SK-N-SH (cell line): ENCODE results near the gene PLCG2. TPM values are rescaled to one million over a fixed set of nuclear protein-coding genes. Genes with fewer than 3 reads are reported as not detected.

Experiments used
- CTCF ChIA-PET: fragments of 300-600, 350-600 bp; formaldehyde crosslinking; extraction: SDS; loops from one replicate; lab custom pipeline; 2021; lab: Yijun Ruan, JAX
- POLR2A ChIA-PET: fragments of 350-600 bp; sonication (Branson Sonifier 250); formaldehyde crosslinking; extraction: SDS; loops from one replicate; lab custom pipeline; 2020; ENCODE audit warnings: antibody characterized with exemption, inconsistent platforms; lab: Yijun Ruan, JAX
- DNase-seq: peaks from one replicate; pipeline ENCODE4 v3.0.0; 2012
- H2AFZ ChIP-seq: fragments of 200-600 bp; sonication (generic); 2 replicates; pipeline ENCODE4 v1.8.1; 2016; ENCODE audit warnings: antibody characterized with exemption, mild to moderate bottlenecking, low read depth
- H3F3A ChIP-seq: fragments of 200-600 bp; sonication (generic); replicated peaks from 2 replicates; pipeline ENCODE3; 2016; ENCODE audit warnings: antibody characterized with exemption, mild to moderate bottlenecking; ENCODE audit not compliant: insufficient read depth
- H3K27ac ChIP-seq, 2 experiments: fragments of 200-500 bp in 1 of 2; fragments of 200-600 bp in 1 of 2; sonication (Bioruptor generic) in 1 of 2; sonication (generic), shearing (Covaris generic) in 1 of 2; 2 replicates each; pipeline versions ENCODE4 v1.5.1 to v1.6.1; 2014 to 2016; ENCODE audit warnings: low read depth in 2 of 2, inconsistent platforms in 1 of 2, low read length in 1 of 2, mild to moderate bottlenecking in 1 of 2, mixed read lengths in 1 of 2
- H3K27me3 ChIP-seq: fragments of 200-600 bp; sonication (generic), shearing (Covaris generic); 2 replicates; pipeline ENCODE4 v1.6.1; 2016; ENCODE audit warnings: mixed run types; ENCODE audit not compliant: insufficient read depth
- H3K36me3 ChIP-seq, 2 experiments: fragments of 200-500 bp in 1 of 2; fragments of 200-600 bp in 1 of 2; sonication (Bioruptor generic) in 1 of 2; sonication (generic) in 1 of 2; replicated peaks in 1 of 2; 2 replicates each; pipeline versions ENCODE3 to v1.5.1; 2014 to 2016; ENCODE audit warnings: low read length in 1 of 2, mild to moderate bottlenecking in 1 of 2; ENCODE audit not compliant: insufficient read depth in 2 of 2, control insufficient read depth in 1 of 2
- H3K4me1 ChIP-seq, 2 experiments: fragments of 200-500 bp in 1 of 2; fragments of 200-600 bp in 1 of 2; sonication (Bioruptor generic) in 1 of 2; sonication (generic), shearing (Covaris generic) in 1 of 2; 2 replicates each; pipeline versions ENCODE4 v1.5.1 to v1.6.1; 2014 to 2016; ENCODE audit warnings: low read depth in 1 of 2, low read length in 1 of 2, mixed run types in 1 of 2; ENCODE audit not compliant: insufficient read depth in 2 of 2, control insufficient read depth in 1 of 2
- H3K4me2 ChIP-seq: fragments of 200-600 bp; sonication (generic), shearing (Covaris generic); 2 replicates; pipeline ENCODE4 v1.6.1; 2017; ENCODE audit warnings: mixed run types
- H3K4me3 ChIP-seq, 2 experiments: fragments of 200-500 bp in 1 of 2; fragments of 200-600 bp in 1 of 2; sonication (Bioruptor generic) in 1 of 2; sonication (generic), shearing (Covaris generic) in 1 of 2; 2 replicates each; pipeline versions ENCODE4 v1.5.1 to v1.8.1; 2014 to 2016; ENCODE audit warnings: low read depth in 2 of 2, inconsistent platforms in 1 of 2, low read length in 1 of 2, mild to moderate bottlenecking in 1 of 2, mixed read lengths in 1 of 2, moderate library complexity in 1 of 2
- H3K79me2 ChIP-seq: fragments of 200-600 bp; sonication (generic); 2 replicates; pipeline ENCODE4 v1.8.1; 2017; ENCODE audit warnings: mild to moderate bottlenecking; ENCODE audit not compliant: insufficient read depth
- H3K9ac ChIP-seq: fragments of 200-600 bp; sonication (generic); 2 replicates; pipeline ENCODE4 v1.6.1; 2017; ENCODE audit warnings: mixed run types
- H3K9me2 ChIP-seq: fragments of 200-600 bp; sonication (generic); 2 replicates; pipeline ENCODE4 v1.6.1; 2017; ENCODE audit warnings: mixed run types
- H3K9me3 ChIP-seq: fragments of 200-600 bp; sonication (generic); 2 replicates; pipeline ENCODE4 v1.6.1; 2017; ENCODE audit warnings: mixed run types, mild to moderate bottlenecking, moderate library complexity
- H4K20me1 ChIP-seq: fragments of 200-600 bp; sonication (generic); 2 replicates; pipeline ENCODE4 v1.6.1; 2017; ENCODE audit warnings: mild to moderate bottlenecking, mixed run types; ENCODE audit not compliant: insufficient read depth
- CTCF ChIP-seq: fragments of 200-600 bp; sonication (generic); IDR thresholded peaks from 2 replicates; pipeline ENCODE4 v1.6.1; 2017; ENCODE audit warnings: antibody characterized with exemption, mild to moderate bottlenecking, moderate library complexity
- ELF1 ChIP-seq: IDR thresholded peaks from 2 replicates; pipeline ENCODE4 v1.4.0; 2012
- NFIC ChIP-seq: IDR thresholded peaks from 2 replicates; pipeline ENCODE4 v1.4.0; 2012; ENCODE audit warnings: borderline replicate concordance
- RFX5 ChIP-seq: IDR thresholded peaks from 2 replicates; pipeline ENCODE4 v1.6.1; 2012; ENCODE audit warnings: mild to moderate bottlenecking, improper control_type of control experiment, low read length
- TCF12 ChIP-seq: IDR thresholded peaks from 2 replicates; pipeline ENCODE4 v1.4.0; 2012
- YY1 ChIP-seq: IDR thresholded peaks from 2 replicates; pipeline ENCODE4 v1.4.0; 2012; ENCODE audit warnings: low read depth, mild to moderate bottlenecking
- WGBS: methylation state at CpG from one replicate; pipeline ENCODE4 v1.1.6; 2017; ENCODE audit warnings: low lambda C conversion rate; 5-methylcytosine and 5-hydroxymethylcytosine counted together
- polyA plus RNA-seq, 3 experiments: library from polyadenylated mRNA; depleted of rRNA; stranded (reverse); fragments of >200 nt; gene quantifications; 2 replicates each; pipeline ENCODE4 v1.2.3, GENCODE V29; 2012
- TF ChIP-seq, protein P1 (sequence below): IDR thresholded peaks from 2 replicates; pipeline ENCODE4; 2012
- TF ChIP-seq, protein P2 (sequence below): IDR thresholded peaks from 2 replicates; pipeline ENCODE4 v1.6.1; 2012; ENCODE audit warnings: mild to moderate bottlenecking, low read depth, low read length, moderate library complexity

The PLCG2 gene
- polyA plus RNA-seq, 1 of the 3 experiments (the other 2 are of a cell fraction), result 0.23 TPM

GRCh38 chr16:81932668-81933067 is 153.6 kb downstream of the PLCG2 start:
- H3K79me2 ChIP-seq, result no peaks in the 10 kb centered on the region
- CTCF ChIA-PET, result no interaction called here
- H2AFZ ChIP-seq, result no peak overlapping the region

More at GRCh38 chr16:81932668-81933067, 153.6 kb downstream of the PLCG2 start:
- WGBS, result 23% methylated on average over 4 of the region's 4 CpGs
- no peak for DNase-seq
- no peaks in the 10 kb centered on the region for H4K20me1 ChIP-seq
- H3K9me2 ChIP-seq, result no peaks in the 10 kb centered on the region
- H3K36me3 ChIP-seq, result no peaks in the 10 kb centered on the region
- no peak overlapping the region for H3K9ac ChIP-seq
- TF ChIP-seq ELF1 (no peak), CTCF (no peak), YY1 (no peak), TCF12 (no peak), NFIC (no peak), RFX5 (no peak)
- TF ChIP-seq, protein P1, sequence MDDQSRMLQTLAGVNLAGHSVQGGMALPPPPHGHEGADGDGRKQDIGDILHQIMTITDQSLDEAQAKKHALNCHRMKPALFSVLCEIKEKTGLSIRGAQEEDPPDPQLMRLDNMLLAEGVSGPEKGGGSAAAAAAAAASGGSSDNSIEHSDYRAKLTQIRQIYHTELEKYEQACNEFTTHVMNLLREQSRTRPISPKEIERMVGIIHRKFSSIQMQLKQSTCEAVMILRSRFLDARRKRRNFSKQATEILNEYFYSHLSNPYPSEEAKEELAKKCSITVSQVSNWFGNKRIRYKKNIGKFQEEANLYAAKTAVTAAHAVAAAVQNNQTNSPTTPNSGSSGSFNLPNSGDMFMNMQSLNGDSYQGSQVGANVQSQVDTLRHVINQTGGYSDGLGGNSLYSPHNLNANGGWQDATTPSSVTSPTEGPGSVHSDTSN, result no peak
- TF ChIP-seq, protein P2, sequence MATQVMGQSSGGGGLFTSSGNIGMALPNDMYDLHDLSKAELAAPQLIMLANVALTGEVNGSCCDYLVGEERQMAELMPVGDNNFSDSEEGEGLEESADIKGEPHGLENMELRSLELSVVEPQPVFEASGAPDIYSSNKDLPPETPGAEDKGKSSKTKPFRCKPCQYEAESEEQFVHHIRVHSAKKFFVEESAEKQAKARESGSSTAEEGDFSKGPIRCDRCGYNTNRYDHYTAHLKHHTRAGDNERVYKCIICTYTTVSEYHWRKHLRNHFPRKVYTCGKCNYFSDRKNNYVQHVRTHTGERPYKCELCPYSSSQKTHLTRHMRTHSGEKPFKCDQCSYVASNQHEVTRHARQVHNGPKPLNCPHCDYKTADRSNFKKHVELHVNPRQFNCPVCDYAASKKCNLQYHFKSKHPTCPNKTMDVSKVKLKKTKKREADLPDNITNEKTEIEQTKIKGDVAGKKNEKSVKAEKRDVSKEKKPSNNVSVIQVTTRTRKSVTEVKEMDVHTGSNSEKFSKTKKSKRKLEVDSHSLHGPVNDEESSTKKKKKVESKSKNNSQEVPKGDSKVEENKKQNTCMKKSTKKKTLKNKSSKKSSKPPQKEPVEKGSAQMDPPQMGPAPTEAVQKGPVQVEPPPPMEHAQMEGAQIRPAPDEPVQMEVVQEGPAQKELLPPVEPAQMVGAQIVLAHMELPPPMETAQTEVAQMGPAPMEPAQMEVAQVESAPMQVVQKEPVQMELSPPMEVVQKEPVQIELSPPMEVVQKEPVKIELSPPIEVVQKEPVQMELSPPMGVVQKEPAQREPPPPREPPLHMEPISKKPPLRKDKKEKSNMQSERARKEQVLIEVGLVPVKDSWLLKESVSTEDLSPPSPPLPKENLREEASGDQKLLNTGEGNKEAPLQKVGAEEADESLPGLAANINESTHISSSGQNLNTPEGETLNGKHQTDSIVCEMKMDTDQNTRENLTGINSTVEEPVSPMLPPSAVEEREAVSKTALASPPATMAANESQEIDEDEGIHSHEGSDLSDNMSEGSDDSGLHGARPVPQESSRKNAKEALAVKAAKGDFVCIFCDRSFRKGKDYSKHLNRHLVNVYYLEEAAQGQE, result no peak
- no peaks in the 10 kb centered on the region for H3K9me3 ChIP-seq
- H3F3A ChIP-seq, result no peaks in the 10 kb centered on the region
- no peak overlapping the region for H3K4me3 ChIP-seq
- POLR2A ChIA-PET, result no interaction called here
- no peaks in the 10 kb centered on the region for H3K4me1 ChIP-seq
- H3K4me2 ChIP-seq, result no peak overlapping the region
- no peak overlapping the region for H3K27ac ChIP-seq
- peaks cover 6% of the 10 kb centered on the region; the same call in 1 of the 2 replicates for H3K27me3 ChIP-seq
